Neural cell (in vitro differentiated cells): ENCODE measurements around the gene KITLG. TPM values are rescaled to one million over a fixed set of nuclear protein-coding genes. Genes with fewer than 3 reads are reported as not detected.

Experiments
- H2AFZ ChIP-seq: fragments of 200-600, 300-800 bp; sonication (generic), shearing (Covaris generic); 2 replicates; pipeline ENCODE4 v1.6.0; 2014; ENCODE audit warnings: low read depth, mild to moderate bottlenecking, antibody characterized with exemption, low read length, moderate library complexity
- H3F3A ChIP-seq: fragments of 200-600 bp; shearing (Covaris generic); 2 replicates; pipeline ENCODE4 v1.6.1; 2016; ENCODE audit warnings: mild to moderate bottlenecking, moderate library complexity, mixed read lengths, antibody characterized with exemption, low read length; ENCODE audit not compliant: insufficient read depth, poor library complexity, severe bottlenecking
- H3K27ac ChIP-seq: fragments of 200-600, 300-800 bp; sonication (generic), shearing (Covaris generic); 2 replicates; pipeline ENCODE4 v1.5.1; 2014; ENCODE audit warnings: mild to moderate bottlenecking, low read length, moderate library complexity
- H3K27me3 ChIP-seq: fragments of 300-800, 200-600 bp; sonication (generic), shearing (Covaris generic); 2 replicates; pipeline ENCODE4 v1.6.0; 2014; ENCODE audit warnings: mild to moderate bottlenecking, low read depth, low read length, moderate library complexity; ENCODE audit not compliant: insufficient read depth
- H3K36me3 ChIP-seq: fragments of 300-800, 200-600 bp; sonication (generic), shearing (Covaris generic); 2 replicates; pipeline ENCODE4 v1.5.1; 2014; ENCODE audit warnings: mild to moderate bottlenecking, antibody characterized with exemption, low read length, moderate library complexity; ENCODE audit not compliant: insufficient read depth
- H3K4me2 ChIP-seq: fragments of 300-800, 200-600 bp; sonication (generic), shearing (Covaris generic); 2 replicates; pipeline ENCODE4 v1.6.0; 2014; ENCODE audit warnings: mild to moderate bottlenecking, low read length
- H3K4me3 ChIP-seq: fragments of 300-800, 200-600 bp; sonication (generic), shearing (Covaris generic); 2 replicates; pipeline ENCODE4 v1.5.1; 2014; ENCODE audit warnings: mild to moderate bottlenecking, low read length, moderate library complexity
- H3K79me2 ChIP-seq: fragments of 200-600 bp; shearing (Covaris generic); replicated peaks from 2 replicates; pipeline ENCODE4 v1.6.0; 2014; ENCODE audit warnings: mild to moderate bottlenecking, low read length, moderate library complexity; ENCODE audit not compliant: insufficient read depth
- H3K9ac ChIP-seq: fragments of 300-800, 200-600 bp; sonication (generic), shearing (Covaris generic); 2 replicates; pipeline ENCODE4 v1.6.1; 2016; ENCODE audit warnings: mild to moderate bottlenecking, low read length, mixed read lengths
- H3K9me2 ChIP-seq: fragments of 200-600 bp; shearing (Covaris generic); 2 replicates; pipeline ENCODE4 v1.6.1; 2016; ENCODE audit warnings: mild to moderate bottlenecking, low read length, mixed read lengths; ENCODE audit not compliant: insufficient read depth
- H3K9me3 ChIP-seq: fragments of 200-600, 300-800 bp; sonication (generic), shearing (Covaris generic); 2 replicates; pipeline ENCODE4 v1.6.1; 2016; ENCODE audit warnings: mild to moderate bottlenecking, mixed run types, low read length, moderate library complexity, mixed read lengths
- H4K20me1 ChIP-seq: fragments of 200-600 bp; shearing (Covaris generic); 2 replicates; pipeline ENCODE4 v1.6.1; 2016; ENCODE audit warnings: mild to moderate bottlenecking, mixed run types; ENCODE audit not compliant: insufficient read depth
- CTCF ChIP-seq: fragments of 450-650 bp; IDR thresholded peaks from 2 replicates; pipeline ENCODE4 v1.5.1; 2014; ENCODE audit warnings: antibody characterized with exemption, mild to moderate bottlenecking, moderate library complexity; ENCODE audit not compliant: poor library complexity, severe bottlenecking
- EP300 ChIP-seq: fragments of 450-650 bp; conservative IDR thresholded peaks from 2 replicates; pipeline ENCODE4 v1.6.1; 2014; ENCODE audit warnings: antibody characterized with exemption, mild to moderate bottlenecking, moderate library complexity; ENCODE audit not compliant: poor library complexity, severe bottlenecking
- EZH2 ChIP-seq: fragments of 200-600, 300-800 bp; shearing (Covaris generic), sonication (generic); IDR thresholded peaks from 2 replicates; pipeline ENCODE4 v1.6.1; 2014; ENCODE audit warnings: antibody characterized with exemption, low read length, borderline replicate concordance, mild to moderate bottlenecking; ENCODE audit not compliant: insufficient read depth, poor library complexity, severe bottlenecking
- MXI1 ChIP-seq: fragments of 450-650 bp; conservative IDR thresholded peaks from 2 replicates; pipeline ENCODE4 v1.6.1; 2014; ENCODE audit warnings: antibody characterized with exemption, mild to moderate bottlenecking; ENCODE audit not compliant: poor library complexity, severe bottlenecking
- POLR2AphosphoS5 ChIP-seq: IDR thresholded peaks from 2 replicates; pipeline ENCODE4 v1.6.1; 2012
- RAD21 ChIP-seq: fragments of 450-650 bp; conservative IDR thresholded peaks from 2 replicates; pipeline ENCODE4 v1.6.1; 2014; ENCODE audit warnings: antibody characterized with exemption, mild to moderate bottlenecking, moderate library complexity
- REST ChIP-seq: IDR thresholded peaks from 2 replicates; pipeline ENCODE4 v1.6.1; 2012; ENCODE audit warnings: borderline replicate concordance
- SMC3 ChIP-seq: fragments of 450-650 bp; conservative IDR thresholded peaks from 2 replicates; pipeline ENCODE4 v1.6.1; 2014; ENCODE audit warnings: antibody characterized with exemption, mild to moderate bottlenecking, moderate library complexity; ENCODE audit not compliant: poor library complexity
- TAF1 ChIP-seq: IDR thresholded peaks from 2 replicates; pipeline ENCODE4 v1.6.1; 2012; ENCODE audit warnings: low read depth
- polyA plus RNA-seq: library from polyadenylated mRNA; depleted of rRNA; stranded (reverse); fragments of >200 nt; gene quantifications from 2 replicates; pipeline ENCODE4 v1.2.3, GENCODE V29; 2014

KITLG gene
- polyA plus RNA-seq, 1 donor from 2014 or later, result 6.2 TPM

GRCh38 chr12:88604646-88605045 lies 24.4 kb upstream of the KITLG start:
- no peaks in the 10 kb centered on the region for H3K27me3 ChIP-seq
- no peak overlapping the region for H2AFZ ChIP-seq
- no peaks in the 10 kb centered on the region for H3K9me2 ChIP-seq
- H3K36me3 ChIP-seq, result no peaks in the 10 kb centered on the region
- no peaks in the 10 kb centered on the region for H3K9me3 ChIP-seq
- H3K4me3 ChIP-seq, result no peak overlapping the region
- H3K27ac ChIP-seq, result no peak overlapping the region
- H3F3A ChIP-seq, result no peaks in the 10 kb centered on the region
- no peak overlapping the region for H3K4me2 ChIP-seq
- no peak overlapping the region for H3K9ac ChIP-seq
- TF ChIP-seq CTCF (no peak), SMC3 (no peak)
- no peaks in the 10 kb centered on the region for H4K20me1 ChIP-seq
- H3K79me2 ChIP-seq, result no peaks in the 10 kb centered on the region

- Histone ChIP-seq H3K36me3 (no peaks in the 10 kb centered on the region), H2AFZ (no peak overlapping the region), H3K4me3 (no peak overlapping the region), H3K9me2 (no peaks in the 10 kb centered on the region), H4K20me1 (no peaks in the 10 kb centered on the region), H3K9me3 (no peaks in the 10 kb centered on the region), H3K4me2 (no peak overlapping the region), H3K79me2 (no peaks in the 10 kb centered on the region), H3K27me3 (no peaks in the 10 kb centered on the region), H3F3A (no peaks in the 10 kb centered on the region), H3K27ac (no peak overlapping the region), H3K9ac (no peak overlapping the region)
- TF ChIP-seq EZH2, result no peak
- TF ChIP-seq MXI1, result no peak
- no peak for TF ChIP-seq TAF1
- TF ChIP-seq REST, result no peak
- no peak for TF ChIP-seq EP300
- no peak for TF ChIP-seq RAD21
- TF ChIP-seq SMC3, result no peak
- TF ChIP-seq CTCF, result no peak
- TF ChIP-seq POLR2AphosphoS5, result no peak
Observed at GRCh38 chr12:88600272-88600671, 20.0 kb upstream of the KITLG start.
